Panc1 (cell line): Measurements from ENCODE around the gene SUCLG2. TPM values are rescaled to one million over a fixed set of nuclear protein-coding genes. Genes with fewer than 3 reads are reported as not detected.

Experiments
- ATAC-seq: fragments of 200-7000 bp; cut with Tn5 transposase; 2 replicates; pipeline ENCODE4 v1.9.1; 2020; ENCODE audit warnings: mild to moderate bottlenecking, moderate library complexity
- BruUV-seq: library from RNA; stranded (reverse); fragments of 400-500 nt; replicated peaks from 2 replicates; lab custom pipeline; 2021; lab: Mats Ljungman, UMichigan
- CTCF ChIA-PET: fragments of 300-600 bp; sonication (Branson Sonifier 250); formaldehyde crosslinking; loops from one replicate; lab custom pipeline; 2022; ENCODE audit warnings: antibody characterized with exemption; lab: Charles Lee
- POLR2A ChIA-PET: fragments of 300-600 bp; sonication (Branson Sonifier 250); formaldehyde crosslinking; loops from one replicate; lab custom pipeline; 2022; ENCODE audit warnings: antibody characterized with exemption; lab: Charles Lee
- DNase-seq: peaks from one replicate; pipeline ENCODE4 v3.0.0-alpha.2; 2010; ENCODE audit warnings: low read depth, low spot score
- H3K27ac ChIP-seq: 2 replicates; pipeline ENCODE4 v1.5.1; 2011; ENCODE audit warnings: mild to moderate bottlenecking, low read length, inconsistent platforms
- H3K27me3 ChIP-seq: fragments of 200-500 bp; sonication (Bioruptor generic); 2 replicates; pipeline ENCODE4 v1.6.0; 2014; ENCODE audit warnings: low read length, inconsistent platforms; ENCODE audit not compliant: control insufficient read depth, insufficient read depth
- H3K36me3 ChIP-seq: fragments of 200-500 bp; sonication (Bioruptor generic); 2 replicates; pipeline ENCODE4 v1.5.1; 2014; ENCODE audit warnings: inconsistent platforms, mild to moderate bottlenecking, low read length, moderate library complexity; ENCODE audit not compliant: control insufficient read depth, insufficient read depth
- H3K4me1 ChIP-seq: 2 replicates; pipeline ENCODE4 v1.5.1; 2011; ENCODE audit warnings: inconsistent platforms, mild to moderate bottlenecking, low read length, moderate library complexity; ENCODE audit not compliant: control insufficient read depth, insufficient read depth
- H3K4me3 ChIP-seq, 2 experiments: 2 replicates each; pipeline ENCODE4 v1.5.1; 2011 to 2012; ENCODE audit warnings: low read depth in 2 of 2, low read length in 2 of 2, mild to moderate bottlenecking in 2 of 2, inconsistent platforms in 1 of 2, moderate library complexity in 1 of 2
- H3K9me3 ChIP-seq: fragments of 200-500 bp; sonication (Bioruptor generic); 2 replicates; pipeline ENCODE4 v1.5.1; 2014; ENCODE audit warnings: low read depth, mild to moderate bottlenecking, inconsistent platforms, low read length, moderate library complexity; ENCODE audit not compliant: control insufficient read depth, insufficient read depth
- CTCF ChIP-seq: fragments of 450-650 bp; IDR thresholded peaks from 2 replicates; pipeline ENCODE4 v1.5.1; 2017; ENCODE audit warnings: mild to moderate bottlenecking
- POLR2AphosphoS5 ChIP-seq: IDR thresholded peaks from 2 replicates; pipeline ENCODE4 v1.6.1; 2012; ENCODE audit warnings: mild to moderate bottlenecking, low read depth, low read length, moderate library complexity
- REST ChIP-seq, 2 experiments: IDR thresholded peaks; 2 replicates each; pipeline ENCODE4 v1.6.1; 2011 to 2012; ENCODE audit warnings: low read depth in 2 of 2, control low read depth in 1 of 2, low read length in 1 of 2, mild to moderate bottlenecking in 1 of 2, moderate library complexity in 1 of 2; ENCODE audit not compliant: insufficient read depth in 1 of 2
- SIN3A ChIP-seq: IDR thresholded peaks from 2 replicates; pipeline ENCODE4 v1.6.1; 2012; ENCODE audit warnings: low read depth, mild to moderate bottlenecking, low read length, moderate library complexity, borderline replicate concordance; ENCODE audit not compliant: insufficient read depth
- TCF7L2 ChIP-seq: IDR thresholded peaks from 2 replicates; pipeline ENCODE4 v1.6.1; 2011; ENCODE audit warnings: mild to moderate bottlenecking, low read depth, low read length, inconsistent platforms
- in situ Hi-C: cut with HindIII; loops from 2 replicates; pipeline ENCODE4 v1.10.0; 2016; ENCODE audit warnings: low sequenced_read_pairs, low pct_unique_long_range_greater_than_20kb
- intact Hi-C: fragments of 100-400 bp; cut with micrococcal nuclease; formaldehyde crosslinking; loops from one replicate; pipeline ENCODE4 v1.10.0; 2022; ENCODE audit not compliant: unreplicated experiment
- total RNA-seq: library from RNA; stranded (reverse); gene quantifications from one replicate; pipeline ENCODE4 v1.2.1, GENCODE V29; 2021; ENCODE audit not compliant: unreplicated experiment

Gene SUCLG2
- total RNA-seq, 1 experiment from 2014 or later: 28.3 TPM

- Histone ChIP-seq H3K27me3 (no peaks in the 10 kb centered on the region), H3K4me3 (no peak overlapping the region), H3K27ac (no peak overlapping the region), H3K36me3 (no peaks in the 10 kb centered on the region), H3K4me1 (no peaks in the 10 kb centered on the region), H3K9me3 (no peaks in the 10 kb centered on the region)
- in situ Hi-C loops (no loop called here), intact Hi-C loops (no loop called here)
- ATAC-seq (no peak), DNase-seq (no peak)
- TF ChIP-seq CTCF: no peak
- no peak for TF ChIP-seq POLR2AphosphoS5
- no peak for TF ChIP-seq REST (IDR thresholded peaks at IDR 0.05; ENCODE audit: insufficient read depth in 1 of 2, low read depth in 2 of 2, low read length in 1 of 2)
- BruUV-seq: no TSS peak
- CTCF ChIA-PET: no interaction called here
- POLR2A ChIA-PET: no interaction called here
Measured at GRCh38 chr3:67415511-67415910, 238.9 kb downstream of the SUCLG2 start.

GRCh38 chr3:67414740-67415139 lies 239.7 kb downstream of the SUCLG2 start:
- BruUV-seq: no TSS peak
- intact Hi-C loops (no loop called here), in situ Hi-C loops (no loop called here)
- DNase-seq (no peak), ATAC-seq (no peak)
- ChIA-PET CTCF (no interaction called here), POLR2A (no interaction called here)
- Histone ChIP-seq H3K4me1 (no peaks in the 10 kb centered on the region), H3K4me3 (no peak overlapping the region), H3K27ac (no peak overlapping the region), H3K9me3 (no peaks in the 10 kb centered on the region), H3K36me3 (no peaks in the 10 kb centered on the region), H3K27me3 (no peaks in the 10 kb centered on the region)
- TF ChIP-seq CTCF: no peak
- TF ChIP-seq POLR2AphosphoS5: no peak
- TF ChIP-seq SIN3A: no peak
- TF ChIP-seq TCF7L2: no peak
- TF ChIP-seq REST (IDR thresholded peaks at IDR 0.05; ENCODE audit: insufficient read depth in 1 of 2, low read depth in 2 of 2, low read length in 1 of 2): no peak
